GM10248 (cell line): ENCODE results near the gene MED13L.

Source experiments
- CTCF ChIA-PET: fragments of 300-600 bp; sonication (Branson Sonifier 250); formaldehyde crosslinking; extraction: SDS; loops from one replicate; lab custom pipeline; 2021; ENCODE audit warnings: antibody characterized with exemption; lab: Yijun Ruan, JAX
- POLR2A ChIA-PET: fragments of 350-650 bp; sonication (Branson Sonifier 250); formaldehyde crosslinking; extraction: SDS; loops from one replicate; lab custom pipeline; 2020; ENCODE audit warnings: antibody characterized with exemption; lab: Yijun Ruan, JAX
- DNase-seq: peaks from one replicate; pipeline ENCODE4 v3.0.0; 2012; ENCODE audit errors: extremely low spot score
- CTCF ChIP-seq: IDR thresholded peaks from 2 replicates; pipeline ENCODE4 v1.5.1; 2012; ENCODE audit warnings: mild to moderate bottlenecking, low read depth; ENCODE audit errors: extremely low read depth, missing control alignments, control extremely low read depth

MED13L gene

GRCh38 chr12:116164250-116165035 lies 113.0 kb downstream of the MED13L start:
- POLR2A ChIA-PET: interaction anchor here (0.5 to 0.6 kb wide), 2 partner anchors 9 to 31 kb away, joined by 3 to 4 read pairs; no protein-coding TSS in a partner anchor
- DNase-seq: no peak
- CTCF ChIA-PET: interaction anchor here (1.2 to 1.5 kb wide), 4 partner anchors 7 to 22 kb away, joined by 3 to 6 read pairs (median 4); no protein-coding TSS in a partner anchor
- TF ChIP-seq CTCF: no peak

- POLR2A ChIA-PET: no interaction called here
- TF ChIP-seq CTCF: no peak
- DNase-seq: no peak
- CTCF ChIA-PET: interaction anchor here (0.8 to 1.5 kb wide), 2 partner anchors 10 to 14 kb away, joined by 3 to 4 read pairs; no protein-coding TSS in a partner anchor
These were observed 115.4 kb downstream of the MED13L start for GRCh38 chr12:116162071-116162470.

- TF ChIP-seq CTCF: no peak
- ChIA-PET POLR2A (no interaction called here), CTCF (interaction anchor here (0.8 to 1.5 kb wide), 2 partner anchors 10 to 15 kb away, joined by 3 to 4 read pairs; no protein-coding TSS in a partner anchor)
- DNase-seq: no peak
These were observed 115.9 kb downstream of the MED13L start for GRCh38 chr12:116161588-116161987.

- DNase-seq: no peak
- POLR2A ChIA-PET: no interaction called here
- no peak for TF ChIP-seq CTCF
- CTCF ChIA-PET: interaction anchor here (0.8 to 1.5 kb wide), 2 partner anchors 11 to 15 kb away, joined by 3 to 4 read pairs; no protein-coding TSS in a partner anchor
These were observed 116.5 kb downstream of the MED13L start for GRCh38 chr12:116160883-116161458.

GRCh38 chr12:116160231-116160630 lies 117.3 kb downstream of the MED13L start:
- CTCF ChIA-PET: interaction anchor here (1.3 to 1.6 kb wide), 3 partner anchors 10 to 76 kb away, joined by 3 to 6 read pairs (median 5); no protein-coding TSS in a partner anchor

More at GRCh38 chr12:116160231-116160630, 117.3 kb downstream of the MED13L start:
- no peak for TF ChIP-seq CTCF
- POLR2A ChIA-PET: no interaction called here
- DNase-seq: no peak
